Parathyroid adenoma (tissue), 2 donors: ENCODE measurements around the gene RPS19.

Experiments
- H2AFZ ChIP-seq: fragments of 300-600 bp; sonication (generic); one replicate; pipeline ENCODE4 v1.7.0; 2017; ENCODE audit warnings: antibody characterized with exemption, mild to moderate bottlenecking
- H3K27ac ChIP-seq: fragments of 300-600 bp; sonication (generic); one replicate; pipeline ENCODE4 v1.7.0; 2017
- H3K27me3 ChIP-seq: fragments of 300-600 bp; sonication (generic); one replicate; pipeline ENCODE4 v1.7.0; 2017; ENCODE audit warnings: low read length; ENCODE audit not compliant: control insufficient read depth, insufficient read depth
- H3K36me3 ChIP-seq: fragments of 300-600 bp; sonication (generic); one replicate; pipeline ENCODE4 v1.7.0; 2017; ENCODE audit warnings: low read length; ENCODE audit not compliant: control insufficient read depth, insufficient read depth
- H3K4me1 ChIP-seq: fragments of 300-600 bp; sonication (generic); one replicate; pipeline ENCODE4 v1.7.0; 2017; ENCODE audit warnings: control low read depth
- H3K4me2 ChIP-seq: fragments of 300-600 bp; sonication (generic); one replicate; pipeline ENCODE4 v1.7.0; 2017; ENCODE audit warnings: low read length
- H3K4me3 ChIP-seq: fragments of 300-600 bp; sonication (generic); one replicate; pipeline ENCODE4 v1.7.0; 2017; ENCODE audit warnings: low read depth, low read length
- H3K79me2 ChIP-seq: fragments of 300-600 bp; sonication (generic); one replicate; pipeline ENCODE4 v1.7.0; 2017; ENCODE audit warnings: control low read depth
- H3K9ac ChIP-seq: fragments of 300-600 bp; sonication (generic); one replicate; pipeline ENCODE4 v1.7.0; 2017; ENCODE audit warnings: mild to moderate bottlenecking
- H3K9me3 ChIP-seq: fragments of 300-600 bp; sonication (generic); one replicate; pipeline ENCODE4 v1.7.0; 2017; ENCODE audit warnings: low read length; ENCODE audit not compliant: control insufficient read depth
- TF ChIP-seq, protein P1 (sequence below): fragments of 300-600 bp; sonication (generic); IDR thresholded peaks from one replicate; pipeline ENCODE4 v1.7.0; 2017; ENCODE audit warnings: antibody characterized with exemption, mild to moderate bottlenecking
- donor health status: primary hyperparathyroidism.

Gene RPS19

GRCh38 chr19:41853344-41853743, 6.7 kb upstream of the RPS19 start:
- no peaks in the 10 kb centered on the region for H3K9me3 ChIP-seq
- no peak overlapping the region for H2AFZ ChIP-seq
- H3K9ac ChIP-seq = no peak overlapping the region
- H3K4me3 ChIP-seq = no peak overlapping the region
- TF ChIP-seq, protein P1, sequence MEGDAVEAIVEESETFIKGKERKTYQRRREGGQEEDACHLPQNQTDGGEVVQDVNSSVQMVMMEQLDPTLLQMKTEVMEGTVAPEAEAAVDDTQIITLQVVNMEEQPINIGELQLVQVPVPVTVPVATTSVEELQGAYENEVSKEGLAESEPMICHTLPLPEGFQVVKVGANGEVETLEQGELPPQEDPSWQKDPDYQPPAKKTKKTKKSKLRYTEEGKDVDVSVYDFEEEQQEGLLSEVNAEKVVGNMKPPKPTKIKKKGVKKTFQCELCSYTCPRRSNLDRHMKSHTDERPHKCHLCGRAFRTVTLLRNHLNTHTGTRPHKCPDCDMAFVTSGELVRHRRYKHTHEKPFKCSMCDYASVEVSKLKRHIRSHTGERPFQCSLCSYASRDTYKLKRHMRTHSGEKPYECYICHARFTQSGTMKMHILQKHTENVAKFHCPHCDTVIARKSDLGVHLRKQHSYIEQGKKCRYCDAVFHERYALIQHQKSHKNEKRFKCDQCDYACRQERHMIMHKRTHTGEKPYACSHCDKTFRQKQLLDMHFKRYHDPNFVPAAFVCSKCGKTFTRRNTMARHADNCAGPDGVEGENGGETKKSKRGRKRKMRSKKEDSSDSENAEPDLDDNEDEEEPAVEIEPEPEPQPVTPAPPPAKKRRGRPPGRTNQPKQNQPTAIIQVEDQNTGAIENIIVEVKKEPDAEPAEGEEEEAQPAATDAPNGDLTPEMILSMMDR = no peak
- H3K36me3 ChIP-seq = no peaks in the 10 kb centered on the region
- no peaks in the 10 kb centered on the region for H3K4me1 ChIP-seq
- H3K4me2 ChIP-seq = no peak overlapping the region
- H3K27me3 ChIP-seq = no peaks in the 10 kb centered on the region
- H3K27ac ChIP-seq = no peak overlapping the region
- H3K79me2 ChIP-seq = no peaks in the 10 kb centered on the region

DNA sequence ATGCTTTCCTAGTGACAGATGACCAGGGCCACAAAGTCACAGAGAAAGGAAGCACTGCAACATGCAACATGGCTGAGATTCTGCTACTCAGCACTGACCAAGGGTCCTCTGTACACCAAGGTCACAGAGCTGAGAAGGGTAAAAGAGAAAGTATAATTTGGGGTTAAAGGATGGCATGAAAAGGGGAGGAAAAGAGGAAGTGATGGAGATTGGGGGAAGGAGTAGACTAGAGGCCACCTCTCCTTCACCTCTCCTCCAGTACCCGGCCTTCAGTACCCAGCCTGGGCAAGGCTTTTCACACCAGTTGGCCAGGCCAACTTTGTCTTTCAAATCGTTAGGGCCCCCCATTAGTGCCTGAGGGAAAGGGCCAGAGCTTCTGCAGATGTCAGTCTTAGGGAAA, 6.3 kb upstream of the RPS19 start:
- Histone ChIP-seq H3K4me2 (no peak overlapping the region), H3K27ac (no peak overlapping the region), H3K9me3 (no peaks in the 10 kb centered on the region), H3K9ac (no peak overlapping the region), H3K36me3 (no peaks in the 10 kb centered on the region), H2AFZ (no peak overlapping the region), H3K27me3 (no peaks in the 10 kb centered on the region), H3K4me1 (no peaks in the 10 kb centered on the region), H3K4me3 (no peak overlapping the region), H3K79me2 (no peaks in the 10 kb centered on the region)
- TF ChIP-seq, protein P1 = no peak

DNA sequence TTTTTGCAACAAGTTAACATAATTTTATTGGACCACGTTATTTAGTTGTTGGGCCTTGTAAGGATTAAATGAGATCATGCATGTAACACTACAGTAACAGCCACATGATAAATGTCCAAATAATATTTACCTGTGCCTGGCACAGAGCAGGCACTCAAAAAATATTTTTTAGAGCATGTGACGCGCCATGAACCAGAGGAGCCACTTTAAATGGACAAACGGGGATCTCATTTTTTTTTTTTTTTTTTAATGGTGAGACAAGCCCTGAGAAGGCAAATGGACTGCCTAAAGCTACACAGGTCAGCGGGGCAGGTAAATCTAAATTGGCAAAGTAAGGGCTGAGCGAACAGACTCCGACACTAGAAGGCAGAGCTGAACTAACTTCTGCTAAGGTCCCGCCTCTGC, 840 bp upstream of the RPS19 start:
- Histone ChIP-seq H3K9ac (no peak overlapping the region), H3K79me2 (peaks cover 22% of the 10 kb centered on the region), H3K4me1 (peaks cover 6% of the 10 kb centered on the region), H3K36me3 (no peaks in the 10 kb centered on the region), H3K27me3 (no peaks in the 10 kb centered on the region), H3K9me3 (no peaks in the 10 kb centered on the region), H3K4me3 (peak overlapping the region; percentile 78), H2AFZ (peak overlapping the region; percentile 87), H3K27ac (peak overlapping the region; percentile 98), H3K4me2 (peak overlapping the region; percentile 66)
- TF ChIP-seq, protein P1 = no peak

- Histone ChIP-seq H3K9me3 (no peaks in the 10 kb centered on the region), H3K27ac (peak overlapping the region; percentile 98), H3K4me1 (peaks cover 6% of the 10 kb centered on the region), H3K36me3 (no peaks in the 10 kb centered on the region), H3K79me2 (peaks cover 31% of the 10 kb centered on the region), H3K4me2 (peak overlapping the region; percentile 61), H3K9ac (peak overlapping the region; percentile 31), H3K4me3 (peak overlapping the region; percentile 78), H3K27me3 (no peaks in the 10 kb centered on the region), H2AFZ (peak overlapping the region; percentile 14)
- TF ChIP-seq, protein P1 = no peak
Observed at GRCh38 chr19:41860419-41861115, 512 bp downstream of the RPS19 start.
